UCSD-AML1 (cell line): ENCODE data around the gene SETD4.
"Not testable (repeated sequence)": the region's sequence is repeated elsewhere in the genome, so short reads cannot be mapped to it uniquely, and the experiment has no call there.

Experiments used
- DNase-seq: peaks from one replicate; lab custom pipeline; 2025; ENCODE audit not compliant: unreplicated experiment; lab: John Stamatoyannopoulos, UW

SETD4 gene

GRCh38 chr21:36079010-36079649 lies 18.8 kb upstream of the SETD4 start:
- no peak for DNase-seq

DNA sequence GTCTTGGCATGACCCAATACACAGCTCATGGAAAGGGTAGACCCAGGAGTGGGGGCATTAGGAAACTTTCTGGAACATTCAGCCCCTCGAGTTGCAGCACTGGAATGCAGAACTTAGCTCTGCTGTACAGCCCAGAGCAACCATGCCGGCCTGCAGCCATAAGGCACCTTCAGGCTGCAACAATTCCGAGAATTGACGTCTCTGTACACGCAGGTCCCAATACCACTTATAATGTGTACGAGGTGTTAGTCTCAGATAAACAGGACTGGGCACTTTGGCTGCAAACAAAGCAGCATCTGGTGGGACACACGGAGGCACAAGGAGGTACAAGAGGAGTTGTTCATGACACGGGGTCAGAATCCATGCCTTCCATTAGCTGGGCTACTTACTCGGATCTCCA lies 17.4 kb upstream of the SETD4 start:
- DNase-seq, result no peak

DNA sequence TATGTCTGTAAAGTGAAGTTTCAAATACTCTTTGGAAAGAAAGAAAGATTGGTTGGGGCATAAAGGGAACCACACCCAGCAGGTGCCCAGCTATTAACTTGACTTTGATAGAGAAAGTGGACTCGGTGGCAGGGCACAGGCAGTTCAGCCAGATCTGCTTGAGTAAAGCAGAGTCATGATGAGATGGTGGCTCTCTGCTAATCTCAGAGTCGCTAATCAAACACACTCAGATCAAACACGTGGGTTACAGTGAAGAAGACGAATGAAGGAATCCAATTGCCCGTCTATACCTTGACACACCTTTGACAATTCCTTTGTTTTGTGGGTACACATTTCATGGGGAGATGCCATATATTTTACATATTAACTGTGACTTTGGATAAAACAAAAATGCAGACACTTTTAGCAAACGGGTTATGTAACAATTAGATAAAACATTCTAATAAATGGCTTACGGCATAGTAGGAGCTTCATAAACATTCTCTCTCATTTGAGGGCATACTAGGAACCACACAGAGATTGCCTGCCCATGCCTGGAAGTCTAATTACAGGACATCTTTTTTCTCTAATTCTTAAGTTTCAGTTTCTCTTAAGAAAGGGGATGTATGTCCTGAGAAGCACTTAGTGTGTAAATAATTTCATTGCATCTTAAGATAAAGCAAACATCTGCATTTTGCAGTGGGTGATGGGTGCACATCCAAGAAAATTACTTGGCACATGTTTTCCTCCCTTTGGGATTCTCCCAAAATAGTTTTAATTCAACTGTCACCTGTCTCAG lies 16.7 kb upstream of the SETD4 start:
- DNase-seq, result no peak

GRCh38 chr21:36075953-36076352 lies 15.6 kb upstream of the SETD4 start:
- DNase-seq, result no peak

DNA sequence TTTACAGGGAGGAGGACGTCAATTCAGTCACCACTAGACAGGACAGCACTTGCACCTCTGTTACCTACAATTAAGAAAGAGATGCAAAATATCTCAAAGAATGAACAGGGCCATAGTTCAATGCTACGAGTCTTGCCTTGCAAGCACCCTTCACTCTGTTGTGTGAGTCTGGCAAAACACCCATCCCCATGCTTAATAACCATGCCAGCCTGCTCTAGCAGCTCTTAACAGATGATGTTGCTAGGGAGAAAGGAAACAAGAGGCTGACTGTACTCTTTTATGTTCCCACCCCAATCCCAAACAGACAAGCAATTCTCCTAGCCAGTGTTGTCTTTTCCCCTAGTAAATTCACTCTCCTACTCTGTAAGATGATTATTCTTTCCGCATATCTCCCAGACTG lies 14.8 kb upstream of the SETD4 start:
- no peak for DNase-seq

DNA sequence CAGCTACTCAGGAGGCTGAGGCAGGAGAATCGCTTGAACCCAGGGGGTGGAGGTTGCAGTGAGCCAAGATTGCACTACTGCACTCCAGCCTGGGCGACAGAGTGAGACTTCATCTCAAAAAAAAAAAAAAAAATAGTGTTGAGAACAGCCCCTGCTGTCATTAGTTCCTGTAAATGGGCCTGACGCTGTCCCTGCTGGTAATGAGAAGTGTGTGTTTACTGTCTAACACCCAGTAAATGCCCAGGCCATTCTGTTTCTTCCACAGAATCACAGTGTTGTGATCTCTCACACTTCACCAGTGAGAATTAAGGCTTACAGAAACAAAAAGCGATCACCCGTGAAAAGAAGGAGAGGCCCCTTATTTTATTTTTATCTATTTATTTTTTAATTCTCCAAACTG lies 13.6 kb upstream of the SETD4 start:
- not testable (repeated sequence) for DNase-seq

- no peak for DNase-seq
These were observed 12.9 kb upstream of the SETD4 start for GRCh38 chr21:36073181-36073580.

GRCh38 chr21:36072453-36073162 lies 12.3 kb upstream of the SETD4 start:
- DNase-seq, result no peak

GRCh38 chr21:36070999-36071398 lies 10.7 kb upstream of the SETD4 start:
- DNase-seq, result no peak

DNA sequence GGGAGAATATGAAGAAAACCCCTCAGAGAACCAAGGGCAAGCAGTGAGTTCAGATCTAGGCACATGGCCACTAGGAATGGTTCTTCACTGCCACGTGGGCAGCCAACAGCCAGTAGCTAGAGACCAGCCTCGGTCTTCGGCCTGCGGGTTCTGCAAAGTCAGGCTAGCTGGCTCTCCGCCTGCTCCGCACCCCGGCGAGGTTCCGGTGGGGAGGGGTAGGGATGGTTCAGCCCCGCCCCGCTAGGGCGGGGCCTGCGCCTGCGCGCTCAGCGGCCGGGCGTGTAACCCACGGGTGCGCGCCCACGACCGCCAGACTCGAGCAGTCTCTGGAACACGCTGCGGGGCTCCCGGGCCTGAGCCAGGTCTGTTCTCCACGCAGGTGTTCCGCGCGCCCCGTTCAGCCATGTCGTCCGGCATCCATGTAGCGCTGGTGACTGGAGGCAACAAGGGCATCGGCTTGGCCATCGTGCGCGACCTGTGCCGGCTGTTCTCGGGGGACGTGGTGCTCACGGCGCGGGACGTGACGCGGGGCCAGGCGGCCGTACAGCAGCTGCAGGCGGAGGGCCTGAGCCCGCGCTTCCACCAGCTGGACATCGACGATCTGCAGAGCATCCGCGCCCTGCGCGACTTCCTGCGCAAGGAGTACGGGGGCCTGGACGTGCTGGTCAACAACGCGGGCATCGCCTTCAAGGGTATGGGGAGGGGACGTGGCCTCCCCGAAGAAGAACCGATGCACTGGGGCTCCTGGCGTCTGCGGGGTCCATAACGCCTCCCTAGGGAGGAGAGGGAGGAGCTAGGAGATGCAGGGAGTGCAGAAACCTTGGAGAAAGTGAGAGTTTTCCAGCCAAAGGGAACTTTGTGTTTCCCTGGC lies 9.6 kb upstream of the SETD4 start, which contains the start of gene CBR1:
Gene CBR1 (plus strand): TSS at position 312 of the 871 bp plus-strand sequence. CDS start 92 bp downstream, at position 404.
- no peak for DNase-seq

GRCh38 chr21:36068748-36069398 lies 8.5 kb upstream of the SETD4 start:
- no peak for DNase-seq

DNA sequence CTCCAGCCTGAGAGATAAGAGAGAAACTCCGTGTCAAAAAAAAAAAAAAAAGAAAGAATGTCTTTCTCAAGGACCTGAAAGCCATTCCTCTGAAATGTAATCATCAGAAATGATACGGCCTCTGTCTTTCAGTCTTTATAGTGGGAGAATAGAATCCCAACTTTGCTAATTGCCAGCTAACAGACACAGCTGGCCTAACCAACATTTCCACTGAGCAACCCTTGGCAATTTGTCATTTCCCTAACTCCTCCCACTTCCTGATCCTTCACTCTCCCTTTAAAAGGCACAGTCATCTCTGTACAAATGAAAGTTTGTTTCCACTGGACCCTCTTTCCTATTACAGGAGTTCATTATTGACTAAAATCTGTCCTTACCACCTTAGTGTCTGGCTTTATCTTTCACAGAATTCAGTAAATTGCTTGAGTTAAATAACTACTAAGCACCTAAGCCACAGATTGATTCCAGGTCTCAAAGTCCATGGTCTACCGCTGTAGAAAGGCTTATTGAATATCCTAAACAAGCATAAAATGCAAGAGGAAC lies 5.2 kb upstream of the SETD4 start:
- no peak for DNase-seq

- DNase-seq, result no peak
These were observed 3.7 kb upstream of the SETD4 start for GRCh38 chr21:36064085-36064460.

DNA sequence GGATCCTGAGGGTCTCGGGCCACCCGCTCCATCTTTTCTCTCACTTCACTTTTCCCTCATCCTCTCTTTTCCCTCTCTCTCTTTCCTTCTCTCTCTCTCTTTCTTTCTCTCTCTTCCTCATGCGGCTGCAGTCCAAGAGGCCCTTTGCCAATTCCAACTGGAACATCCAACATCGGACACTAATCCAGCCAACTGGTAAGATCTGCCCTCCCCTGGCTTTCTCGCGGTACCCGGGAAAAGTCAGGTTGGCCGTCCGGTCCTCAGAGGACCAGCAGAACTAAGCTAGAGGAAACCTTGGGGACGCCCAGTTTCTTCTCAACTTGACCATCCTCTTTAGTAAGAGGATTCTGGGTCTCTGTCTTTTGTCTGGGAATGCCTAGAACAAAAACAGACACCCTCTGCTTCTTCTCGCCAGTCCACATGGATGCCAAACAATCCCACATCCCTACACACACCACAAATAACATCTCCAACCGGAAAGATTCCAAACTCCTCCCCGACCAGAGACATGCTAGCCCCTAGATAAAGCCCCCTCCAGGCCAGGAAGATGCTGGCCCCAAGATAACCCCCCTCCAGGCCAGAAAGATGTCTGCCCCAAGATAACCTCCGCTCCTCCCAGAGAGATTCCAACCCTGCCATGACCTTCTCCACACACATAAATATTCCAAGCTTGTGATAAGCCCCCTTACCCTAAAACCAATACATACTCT lies 3.2 kb upstream of the SETD4 start:
- DNase-seq, result no peak

- no peak for DNase-seq
These were observed 1.1 kb upstream of the SETD4 start for GRCh38 chr21:36061445-36061844.

- no peak for DNase-seq
These were observed 535 bp downstream of the SETD4 start for GRCh38 chr21:36059823-36060158.

DNA sequence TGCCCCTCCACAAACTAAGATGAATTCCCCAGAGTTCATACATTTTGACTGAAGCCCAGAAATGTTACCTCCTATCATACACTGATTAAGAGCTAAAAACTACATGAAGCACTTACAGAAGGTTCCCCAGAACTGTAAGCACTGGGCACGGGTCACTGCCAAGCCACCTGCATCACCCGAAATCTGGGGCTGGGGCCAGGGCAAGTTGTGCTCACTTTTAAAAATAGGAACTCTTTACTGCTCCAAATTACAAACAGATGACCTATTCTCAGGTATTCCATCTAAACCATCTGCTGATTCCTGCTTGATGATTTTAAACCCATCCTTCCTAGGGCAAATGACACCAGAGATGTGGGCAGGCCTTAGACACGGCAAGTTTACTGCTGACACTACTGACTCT lies 4.8 kb downstream of the SETD4 start:
- DNase-seq, result no peak

- DNase-seq, result no peak
These were observed 6.6 kb downstream of the SETD4 start for GRCh38 chr21:36053715-36054062.

DNA sequence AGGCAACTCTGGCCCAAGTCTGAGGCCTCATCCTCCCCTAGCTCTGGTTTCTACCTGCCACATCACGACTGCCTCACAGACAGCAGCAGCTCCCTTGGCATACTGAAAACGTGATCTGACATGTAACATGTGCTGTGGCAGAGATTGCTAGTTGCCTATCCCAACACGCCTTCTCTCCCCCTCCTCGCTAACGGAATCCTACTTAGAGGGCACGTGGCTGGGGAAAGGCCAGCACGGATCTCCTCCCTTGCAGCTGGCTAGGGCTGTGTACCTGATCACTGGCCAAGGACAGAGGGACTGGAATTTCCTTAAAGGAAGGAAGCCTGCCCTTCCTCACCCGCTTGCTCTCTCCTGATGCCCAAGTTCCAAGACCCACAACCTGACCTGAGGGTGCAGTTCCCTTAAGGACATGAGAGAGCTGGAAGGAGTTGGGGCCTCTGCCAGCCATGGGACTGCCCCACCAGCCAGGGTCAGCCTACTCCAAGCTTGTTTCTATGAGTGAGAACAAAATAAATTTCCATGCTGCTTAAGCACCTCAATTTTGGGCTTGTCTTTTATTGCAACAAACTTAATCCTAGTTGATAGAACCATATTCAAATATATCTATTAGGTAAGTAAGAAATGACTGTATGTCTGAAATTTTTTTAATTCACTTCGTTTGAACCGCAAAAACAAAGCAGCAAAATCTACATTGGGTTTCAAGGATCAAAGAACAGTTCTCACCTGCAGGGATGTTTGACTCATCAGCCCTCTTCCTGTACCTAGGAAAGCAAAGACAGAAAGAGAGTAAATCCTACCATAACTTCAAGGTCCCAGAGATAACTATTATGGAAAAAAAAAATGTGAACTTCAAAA lies 7.2 kb downstream of the SETD4 start:
- DNase-seq, result no peak
